ENCODE measurements around the gene OPN3.

OPN3 gene

GRCh38 chr1:241644259-241644658 lies 4.1 kb upstream of the OPN3 start:
- DNase-seq, result no peak

GRCh38 chr1:241642593-241642944 lies 2.4 kb upstream of the OPN3 start:
- DNase-seq, result no peak

- no peak for DNase-seq
Observed at GRCh38 chr1:241641773-241642592, 1.8 kb upstream of the OPN3 start.

GRCh38 chr1:241640867-241641622 lies 876 bp upstream of the OPN3 start:
- no peak for DNase-seq

DNA sequence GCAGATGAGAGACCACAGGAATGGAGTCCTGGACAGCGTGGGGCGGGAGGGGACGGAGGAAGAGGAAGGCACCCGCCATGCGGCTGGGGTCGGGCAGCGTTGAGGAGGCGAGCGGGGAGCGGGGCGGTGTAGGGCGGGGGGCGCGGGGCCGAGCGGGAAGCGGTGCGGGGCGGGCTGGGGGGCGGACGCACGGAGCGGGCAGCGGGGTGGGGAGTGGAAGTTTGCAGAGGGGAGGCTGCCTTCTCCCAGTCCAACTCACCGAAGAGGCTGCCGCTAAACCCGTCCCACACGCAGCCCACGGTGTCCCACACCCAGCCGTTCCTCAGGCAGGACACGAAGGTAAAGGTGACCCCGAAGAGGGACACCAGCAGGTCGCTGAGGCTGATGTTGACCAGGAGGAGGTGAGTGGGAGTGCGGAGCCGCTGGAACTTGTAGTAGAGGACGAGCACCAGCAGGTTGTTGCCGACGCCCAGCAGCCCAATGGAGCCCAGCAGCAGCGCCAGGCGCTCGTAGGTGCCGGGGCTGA lies 483 bp downstream of the OPN3 start:
- DNase-seq, result peak; percentile 1

- no peak for DNase-seq
Observed at GRCh38 chr1:241638909-241639622, 1.1 kb downstream of the OPN3 start.

DNA sequence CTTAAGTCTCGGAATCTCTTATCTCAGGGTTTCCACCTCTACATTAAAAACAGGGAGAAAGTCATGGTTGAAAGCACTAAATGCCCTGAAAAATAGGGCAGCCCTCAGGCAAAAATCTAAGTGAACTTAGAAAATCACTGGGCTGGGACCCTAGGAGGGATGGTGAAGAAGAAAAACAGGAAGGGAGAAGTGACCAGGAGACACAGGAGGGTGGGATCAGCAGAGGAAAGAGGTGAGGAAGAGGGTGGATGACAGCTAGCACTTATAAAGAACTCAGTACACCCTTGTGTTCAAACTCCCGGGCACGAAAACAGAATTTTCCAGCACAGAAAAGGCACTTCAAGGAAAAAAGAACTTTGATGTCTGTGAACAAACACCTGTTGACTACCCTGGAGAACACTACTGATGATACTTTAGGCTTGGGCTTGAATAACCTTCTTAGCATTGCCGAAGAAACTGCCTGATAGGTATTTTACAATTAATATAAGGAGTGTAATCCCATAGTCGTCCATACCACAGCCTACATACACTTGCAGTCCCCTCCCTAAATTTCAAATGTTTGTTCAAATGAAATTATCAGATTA lies 2.0 kb downstream of the OPN3 start:
- DNase-seq, result no peak

- DNase-seq, result no peak
Observed at GRCh38 chr1:241637604-241638003, 2.6 kb downstream of the OPN3 start.

GRCh38 chr1:241637046-241637590 lies 3.1 kb downstream of the OPN3 start:
- no peak for DNase-seq

DNA sequence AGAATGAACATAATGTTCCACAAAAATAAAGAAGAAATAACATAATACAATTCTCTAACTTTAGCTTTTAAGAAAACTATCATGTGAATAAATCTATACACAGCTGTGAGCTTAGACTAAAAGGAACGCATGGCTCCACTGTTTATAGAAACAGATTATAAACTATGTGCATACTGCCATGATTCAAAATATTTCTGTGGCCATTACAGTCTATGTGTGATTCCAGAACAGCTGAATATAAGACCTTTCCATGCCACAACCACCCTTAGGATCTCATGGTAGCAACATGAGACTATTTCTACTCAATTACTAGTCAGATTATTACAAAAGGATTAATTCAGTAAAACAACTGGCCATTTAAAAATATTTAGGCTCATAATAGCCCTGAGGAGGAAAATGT lies 3.9 kb downstream of the OPN3 start:
- no peak for DNase-seq

GRCh38 chr1:241635556-241636152 lies 4.5 kb downstream of the OPN3 start:
- no peak for DNase-seq

DNA sequence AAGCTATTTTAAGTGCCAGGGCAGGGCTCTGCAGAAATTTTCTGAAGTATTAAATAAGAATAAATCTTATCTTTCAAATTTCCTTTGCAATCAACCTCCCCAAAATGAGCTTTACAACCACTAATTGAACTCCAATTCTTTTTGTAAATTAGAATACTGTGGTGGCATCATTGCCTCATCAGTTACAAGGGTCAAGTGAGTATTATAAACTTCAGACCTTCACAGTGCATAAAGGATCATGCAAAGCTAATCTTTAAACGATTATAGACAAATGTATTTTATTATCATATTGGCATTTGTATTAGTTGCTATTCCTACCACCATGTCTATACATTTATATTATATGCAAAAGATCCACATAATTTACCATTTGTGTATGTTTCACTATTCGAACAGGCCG lies 7.2 kb downstream of the OPN3 start:
- no peak for DNase-seq

DNA sequence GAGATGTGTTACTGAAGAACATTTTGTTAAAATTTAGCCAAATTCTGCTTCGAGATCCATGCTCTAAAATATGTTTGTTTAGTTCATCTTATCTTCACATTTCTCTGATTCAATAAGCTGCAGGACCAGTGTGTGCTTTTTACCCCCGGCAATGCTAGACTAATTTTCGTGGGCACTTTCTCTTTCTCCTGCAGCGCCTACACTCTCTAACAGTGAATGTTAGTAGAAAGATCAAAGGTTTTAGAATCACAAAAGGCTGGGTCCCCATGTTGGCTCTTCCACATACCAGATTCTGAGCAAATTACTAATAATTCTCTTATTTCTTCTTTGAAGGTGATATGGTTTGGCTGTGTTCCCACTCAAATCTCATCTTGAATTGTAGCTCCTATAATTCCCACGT lies 8.5 kb downstream of the OPN3 start:
- no peak for DNase-seq

DNA sequence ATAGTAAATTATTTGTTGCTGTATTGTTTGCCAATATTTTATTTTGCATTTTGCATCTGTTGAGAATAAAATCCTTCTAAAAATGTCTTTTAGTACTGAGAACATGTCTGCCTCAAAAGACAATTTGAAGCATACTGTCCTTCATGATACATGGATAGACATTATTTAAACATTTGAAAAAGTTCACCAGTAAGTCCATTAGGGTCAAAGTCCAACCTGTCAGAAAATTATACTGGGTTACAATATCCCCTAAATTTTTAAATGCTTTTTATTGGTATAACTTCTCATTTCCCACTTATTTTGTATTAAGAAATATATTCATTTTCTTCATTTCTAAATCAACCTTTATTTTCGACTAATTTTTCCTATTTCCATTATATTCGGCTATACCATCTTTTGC lies 9.3 kb downstream of the OPN3 start:
- no peak for DNase-seq

GRCh38 chr1:241630476-241630875 lies 9.7 kb downstream of the OPN3 start:
- DNase-seq, result no peak

- DNase-seq, result no peak
Observed at GRCh38 chr1:241630005-241630404, 10.2 kb downstream of the OPN3 start.

DNA sequence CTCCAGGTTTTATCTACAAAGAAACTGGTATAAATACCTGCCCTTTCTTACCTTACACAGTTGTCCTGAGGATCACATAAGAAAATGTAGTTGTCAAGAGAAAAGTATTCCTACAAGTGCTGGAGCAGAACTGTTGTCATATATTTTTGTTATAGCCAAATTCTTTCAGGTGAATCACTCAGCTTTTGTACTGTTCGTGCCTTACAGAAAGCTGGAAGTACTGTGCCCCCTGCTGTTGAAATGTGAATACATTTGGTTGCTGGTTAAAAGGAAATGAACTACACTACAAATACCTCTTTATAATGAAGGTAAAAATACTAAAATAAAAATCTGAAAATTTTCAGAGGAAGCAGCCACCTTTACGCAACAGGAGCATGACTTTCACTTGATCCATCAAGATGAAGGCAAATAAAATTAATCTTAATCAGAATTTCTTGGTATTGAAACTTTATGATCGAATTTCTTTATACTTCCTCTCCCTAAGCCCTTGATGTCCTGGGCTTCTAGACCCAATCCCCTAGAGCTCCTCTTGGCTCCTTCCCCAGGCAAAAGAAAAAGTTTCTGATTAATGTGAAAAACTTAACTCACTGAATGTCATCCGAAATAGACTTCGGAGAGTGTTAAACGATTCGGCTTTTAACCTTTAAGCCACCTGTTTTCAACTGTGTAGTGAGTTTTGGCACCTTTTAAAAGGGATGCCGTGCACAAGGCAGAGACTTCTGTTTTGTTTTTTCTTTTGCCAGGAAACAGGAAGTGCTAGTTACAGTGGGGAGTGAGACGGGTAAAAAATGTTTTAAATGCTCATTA lies 12.5 kb downstream of the OPN3 start:
- DNase-seq, result peak; percentile 28

DNA sequence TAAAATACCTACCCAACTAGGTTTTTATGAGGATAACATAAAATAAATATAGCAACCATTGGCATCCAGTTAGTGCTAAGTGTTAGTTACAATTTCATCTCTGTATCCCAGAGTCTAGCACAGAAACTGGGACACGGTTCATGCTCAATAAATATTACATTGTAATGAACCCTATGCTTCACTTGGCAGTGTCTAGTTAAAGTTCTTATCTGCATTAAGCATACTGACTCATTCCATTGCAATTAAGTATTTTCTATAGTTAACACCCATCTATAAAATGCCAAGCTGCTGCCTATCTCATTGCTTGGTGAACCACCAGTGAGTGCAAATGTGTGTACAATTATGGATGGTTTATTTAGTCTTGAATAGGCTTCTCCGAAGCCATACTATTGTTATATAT lies 15.2 kb downstream of the OPN3 start:
- DNase-seq, result no peak

- no peak for DNase-seq
Observed at GRCh38 chr1:241622669-241623068, 17.5 kb downstream of the OPN3 start.

GRCh38 chr1:241617426-241617825 lies 22.7 kb downstream of the OPN3 start:
- DNase-seq, result no peak

All from CD4-positive, alpha-beta T cell treated with Interferon gamma for 1 hour (primary cell).